Myocyte (in vitro differentiated cells): ENCODE results near the gene DHX40. TPM values are rescaled to one million over a fixed set of nuclear protein-coding genes. Genes with fewer than 3 reads are reported as not detected.
"Not testable (repeated sequence)": the region's sequence is repeated elsewhere in the genome, so short reads cannot be mapped to it uniquely, and the experiment has no call there.

Experiments
- DNase-seq: peaks from one replicate; pipeline ENCODE4 v3.0.0-alpha.2; 2012; ENCODE audit warnings: low read depth
- polyA plus RNA-seq: library from polyadenylated mRNA; unstranded; fragments of >200 nt; gene quantifications from one replicate; pipeline ENCODE4 v1.2.1, GENCODE V29; 2012; ENCODE audit warnings: missing spikeins
- total RNA-seq: library from RNA; depleted of rRNA; stranded (reverse); fragments of >200 nt; gene quantifications from 2 replicates; pipeline ENCODE4 v1.2.3, GENCODE V29; 2014

DHX40 gene
- 29.8 and 37.1 TPM in 2 replicates for total RNA-seq
- 17.7 TPM for polyA plus RNA-seq

- peak; percentile 91 for DNase-seq
These were observed at the start of gene DHX40 for GRCh38 chr17:59565171-59565958. Gene DHX40, plus strand, starts transcription at chr17:59565610. Its CDS starts 62 bp downstream, at chr17:59565672.

GRCh38 chr17:59516451-59516850 is 49.0 kb upstream of the DHX40 start:
- no peak for DNase-seq

GRCh38 chr17:59519132-59519531 is 46.3 kb upstream of the DHX40 start:
- no peak for DNase-seq

GRCh38 chr17:59520251-59520650 is 45.2 kb upstream of the DHX40 start:
- no peak for DNase-seq

- DNase-seq, result peak; percentile 60
These were observed 43.8 kb upstream of the DHX40 start for GRCh38 chr17:59521465-59522126.

- DNase-seq, result not testable (repeated sequence)
These were observed 40.5 kb upstream of the DHX40 start for GRCh38 chr17:59524930-59525329.

GRCh38 chr17:59525668-59526067 is 39.7 kb upstream of the DHX40 start:
- DNase-seq, result no peak

- no peak for DNase-seq
These were observed 39.0 kb upstream of the DHX40 start for GRCh38 chr17:59526451-59526850.

- DNase-seq, result no peak
These were observed 38.0 kb upstream of the DHX40 start for GRCh38 chr17:59527325-59527917.

- no peak for DNase-seq
These were observed 37.5 kb upstream of the DHX40 start for GRCh38 chr17:59527931-59528330.

- no peak for DNase-seq
These were observed 34.9 kb upstream of the DHX40 start for GRCh38 chr17:59530531-59530930.

GRCh38 chr17:59533694-59534093 is 31.7 kb upstream of the DHX40 start:
- no peak for DNase-seq

GRCh38 chr17:59534583-59534982 is 30.8 kb upstream of the DHX40 start:
- DNase-seq, result no peak

- DNase-seq, result no peak
These were observed 27.1 kb upstream of the DHX40 start for GRCh38 chr17:59538195-59538909.

GRCh38 chr17:59542960-59543635 is 22.3 kb upstream of the DHX40 start:
- no peak for DNase-seq

- no peak for DNase-seq
These were observed 19.5 kb upstream of the DHX40 start for GRCh38 chr17:59545942-59546341.

- DNase-seq, result no peak
These were observed 18.1 kb upstream of the DHX40 start for GRCh38 chr17:59547131-59547915.

GRCh38 chr17:59548985-59549384 is 16.4 kb upstream of the DHX40 start:
- DNase-seq, result not testable (repeated sequence)

GRCh38 chr17:59550703-59551102 is 14.7 kb upstream of the DHX40 start:
- DNase-seq, result no peak

GRCh38 chr17:59558039-59558438 is 7.4 kb upstream of the DHX40 start:
- no peak for DNase-seq
